ENCODE data around the gene MED27.

GRCh38 chr9:132075853-132076252 is 3.8 kb downstream of the MED27 start:
- TF ChIP-seq CTCF (IDR thresholded peaks at IDR 0.05 in 2 of 3, conservative IDR thresholded peaks at IDR 0.05 in 1 of 3; ENCODE audit: control insufficient read depth in 2 of 3, extremely low read depth in 1 of 3, insufficient read depth in 1 of 3, low read depth in 3 of 3, low read length in 3 of 3), result no peak
- TF ChIP-seq IRF3 (IDR thresholded peaks at IDR 0.05), result no peak
